ENCODE data around the gene CITED2.

The CITED2 gene

GRCh38 chr6:139325125-139325524, 49.3 kb downstream of the CITED2 start:
- no peaks in the 10 kb centered on the region for H3K36me3 ChIP-seq (ENCODE audit: control insufficient read depth in 1 of 2, insufficient read depth in 2 of 2, low read length in 2 of 2)
- H3K4me3 ChIP-seq (ENCODE audit: low read depth in 1 of 2, low read length in 2 of 2): no peak overlapping the region
- H3K27me3 ChIP-seq (ENCODE audit: low read depth, low read length): no peaks in the 10 kb centered on the region
- peaks cover 0 to 2% of the 10 kb centered on the region in 2 donors for H3K9me3 ChIP-seq (ENCODE audit: control insufficient read depth in 1 of 2, low read length in 2 of 2)
- H3K27ac ChIP-seq (ENCODE audit: low read length): peak overlapping the region; percentile 45
- H3K4me1 ChIP-seq (ENCODE audit: control insufficient read depth in 1 of 2, insufficient read depth in 2 of 2, low read length in 2 of 2): no peaks in the 10 kb centered on the region

GRCh38 chr6:139324301-139324555, 50.2 kb downstream of the CITED2 start:
- no peak overlapping the region for H3K27ac ChIP-seq (ENCODE audit: low read length)
- no peaks in the 10 kb centered on the region for H3K4me1 ChIP-seq (ENCODE audit: control insufficient read depth in 1 of 2, insufficient read depth in 2 of 2, low read length in 2 of 2)
- H3K27me3 ChIP-seq (ENCODE audit: low read depth, low read length): no peaks in the 10 kb centered on the region
- no peaks in the 10 kb centered on the region for H3K36me3 ChIP-seq (ENCODE audit: control insufficient read depth in 1 of 2, insufficient read depth in 2 of 2, low read length in 2 of 2)
- H3K4me3 ChIP-seq (ENCODE audit: low read depth in 1 of 2, low read length in 2 of 2): no peak overlapping the region
- H3K9me3 ChIP-seq (ENCODE audit: control insufficient read depth in 1 of 2, low read length in 2 of 2): peaks cover 0 to 2% of the 10 kb centered on the region in 2 donors

- H3K4me3 ChIP-seq (ENCODE audit: low read depth in 1 of 2, low read length in 2 of 2): peak overlapping the region in 1 of 2 donors; percentile 35
- no peaks in the 10 kb centered on the region for H3K9me3 ChIP-seq (ENCODE audit: control insufficient read depth in 1 of 2, low read length in 2 of 2)
- H3K36me3 ChIP-seq (ENCODE audit: control insufficient read depth in 1 of 2, insufficient read depth in 2 of 2, low read length in 2 of 2): no peaks in the 10 kb centered on the region
- peak overlapping the region; percentile 70 for H3K27ac ChIP-seq (ENCODE audit: low read length)
- no peaks in the 10 kb centered on the region for H3K27me3 ChIP-seq (ENCODE audit: low read depth, low read length)
- H3K4me1 ChIP-seq (ENCODE audit: control insufficient read depth in 1 of 2, insufficient read depth in 2 of 2, low read length in 2 of 2): no peaks in the 10 kb centered on the region
Measured at GRCh38 chr6:139323511-139324300, 50.7 kb downstream of the CITED2 start.

All from muscle layer of duodenum (tissue), 2 donors.